ENCODE measurements around the gene PIGR.

The PIGR gene

GRCh38 chr1:206890125-206891060 lies 55.9 kb downstream of the PIGR start:
- peak; percentile 67 for DNase-seq (ENCODE audit: low read depth)

DNA sequence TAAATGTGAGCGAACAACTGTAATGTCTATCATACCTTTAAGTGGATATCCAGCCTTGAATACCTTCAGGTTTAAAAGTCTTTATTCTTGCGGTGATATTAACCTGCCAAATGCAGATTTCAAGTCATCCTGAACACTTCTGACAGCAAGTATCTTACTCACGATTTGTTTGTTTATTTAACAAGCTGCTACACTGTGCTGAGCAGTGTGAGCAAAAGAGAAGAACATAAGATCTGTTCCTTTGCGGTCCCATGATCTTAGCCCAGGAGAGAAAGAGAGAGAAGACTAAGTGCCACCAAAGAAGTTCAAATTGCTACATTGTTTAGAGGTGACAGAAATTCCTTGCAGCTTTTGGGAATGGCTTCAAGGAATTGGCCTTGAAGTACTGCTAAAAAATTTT lies 58.6 kb downstream of the PIGR start:
- no peak for DNase-seq (ENCODE audit: low read depth)

- no peak for DNase-seq (ENCODE audit: low read depth)
Measured at GRCh38 chr1:206886831-206887230, 59.4 kb downstream of the PIGR start.

GRCh38 chr1:206885341-206886060 lies 60.8 kb downstream of the PIGR start:
- DNase-seq (ENCODE audit: low read depth) = no peak

- DNase-seq (ENCODE audit: low read depth) = no peak
Measured at GRCh38 chr1:206883876-206884275, 62.4 kb downstream of the PIGR start.

DNA sequence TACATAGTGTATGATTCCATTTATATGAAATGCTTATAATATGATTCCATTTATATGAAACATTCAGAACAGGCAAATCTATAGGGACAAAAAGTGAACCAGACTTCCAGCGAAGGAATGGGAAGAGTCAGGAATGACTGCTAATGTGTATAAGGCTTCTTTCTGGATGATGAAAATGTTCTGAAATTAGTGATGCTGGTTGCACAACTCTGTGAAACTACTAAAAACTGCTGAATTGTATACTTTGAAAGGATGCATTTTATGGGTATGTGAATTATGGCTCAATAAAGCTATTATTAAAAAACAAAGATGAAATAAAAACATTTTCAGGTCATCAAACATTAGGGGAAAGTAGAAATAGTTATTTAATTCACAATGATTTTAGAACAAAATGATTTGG lies 63.1 kb downstream of the PIGR start:
- DNase-seq (ENCODE audit: low read depth) = no peak

DNA sequence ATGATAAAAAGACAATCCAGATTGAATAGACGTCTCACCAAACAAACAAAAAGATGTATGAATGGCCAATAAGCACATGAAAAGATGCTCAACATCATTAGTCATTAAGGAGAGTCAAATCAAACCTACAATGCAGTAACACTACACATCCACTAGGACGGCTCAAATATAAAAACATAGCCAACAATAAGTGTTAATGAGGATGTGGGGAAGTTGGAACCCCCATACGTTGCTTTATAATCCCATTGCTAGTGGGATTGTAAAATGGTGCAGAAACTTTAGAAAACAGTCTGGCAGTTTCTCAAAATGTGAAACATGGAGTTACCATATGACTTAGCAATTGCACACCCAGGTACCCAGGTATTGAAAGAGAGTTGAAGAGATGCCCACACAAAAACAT lies 63.7 kb downstream of the PIGR start:
- no peak for DNase-seq (ENCODE audit: low read depth)

DNA sequence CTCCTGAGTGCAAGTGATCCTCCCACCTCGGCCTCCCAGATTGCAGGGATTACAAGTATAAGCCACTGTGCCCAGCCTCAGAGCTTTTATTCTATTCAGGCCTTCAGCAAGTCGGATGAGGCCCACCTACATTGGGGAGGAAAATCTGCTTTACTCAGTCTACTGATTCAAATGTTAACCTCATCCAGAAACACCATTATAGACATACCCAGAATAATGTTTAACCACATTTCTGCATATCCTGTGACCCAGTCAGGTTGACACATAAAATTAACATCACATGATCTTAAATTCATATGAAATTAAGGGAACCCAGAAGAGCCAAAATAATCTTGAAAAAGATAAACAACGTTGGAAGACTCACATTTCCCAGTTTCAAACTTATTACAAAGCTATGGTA lies 66.0 kb downstream of the PIGR start:
- no peak for DNase-seq (ENCODE audit: low read depth)

Data from HS-27A (cell line).